Measurements from ENCODE around the gene GALNTL6. TPM values are rescaled to one million over a fixed set of nuclear protein-coding genes. Genes with fewer than 3 reads are reported as not detected.

The GALNTL6 gene
- total and polyA plus RNA-seq, 9 of the 15 experiments (the other 6 are each of a cell fraction or from before 2014, with no cell fraction given), result 0.18 to 0.50 (median 0.29) TPM

GRCh38 chr4:172287117-172287516 lies 473.9 kb downstream of the GALNTL6 start:
- Histone ChIP-seq H3K9me3 (replicated peaks; ENCODE audit: control insufficient read depth, insufficient read depth, low read depth, low read length) (no peaks in the 10 kb centered on the region), H3K9me1 (ENCODE audit: control insufficient read depth, insufficient read depth, low read length) (no peaks in the 10 kb centered on the region), H3K36me3 (ENCODE audit: control insufficient read depth, insufficient read depth, low read length) (no peaks in the 10 kb centered on the region), H4K20me1 (replicated peaks; ENCODE audit: control insufficient read depth, insufficient read depth, low read length) (no peaks in the 10 kb centered on the region), H3K27ac (ENCODE audit: extremely low read depth, low read depth, low read length) (no peak overlapping the region), H3K4me2 (ENCODE audit: insufficient read depth, low read length) (no peak overlapping the region), H3K27me3 (ENCODE audit: control insufficient read depth in 2 of 2, insufficient read depth in 2 of 2, low read length in 2 of 2) (no peaks in the 10 kb centered on the region), H3K4me3 (no peak overlapping the region), H2AFZ (ENCODE audit: low read depth, low read length) (no peak overlapping the region), H3K4me1 (replicated peaks in 1 of 2; ENCODE audit: control insufficient read depth in 2 of 2, insufficient read depth in 2 of 2, low read length in 2 of 2) (no peaks in the 10 kb centered on the region), H3K9ac (ENCODE audit: insufficient read depth in 1 of 2, low read depth in 2 of 2, low read length in 2 of 2) (no peak overlapping the region), H3K79me2 (ENCODE audit: control insufficient read depth, insufficient read depth, low read length) (no peaks in the 10 kb centered on the region)
- no peak for DNase-seq (ENCODE audit: extremely low read depth in 1 of 4, low spot score in 3 of 4)
- no TSS peak for BruUV-seq (replicated peaks)
- TF ChIP-seq DMBX1 (CRISPR knock-in tag; IDR thresholded peaks at IDR 0.05; ENCODE audit: borderline replicate concordance) (no peak), CBX5 (IDR thresholded peaks at IDR 0.05; ENCODE audit: borderline replicate concordance, low read depth) (no peak), RBBP5 (IDR thresholded peaks at IDR 0.05; ENCODE audit: borderline replicate concordance, insufficient read depth, low read length, poor library complexity, severe bottlenecking) (no peak), MITF (IDR thresholded peaks at IDR 0.05) (no peak), GABPA (tag; conservative IDR thresholded peaks at IDR 0.05; ENCODE audit: low read depth) (no peak), BRCA1 (IDR thresholded peaks at IDR 0.05) (no peak), BRCA1 (CRISPR knock-in tag; IDR thresholded peaks at IDR 0.05) (no peak), ZKSCAN3 (CRISPR knock-in tag; IDR thresholded peaks at IDR 0.05) (no peak), CSDE1 (IDR thresholded peaks at IDR 0.05) (no peak), BRF1 (IDR thresholded peaks at IDR 0.05; ENCODE audit: borderline replicate concordance, extremely low read depth, insufficient read length) (no peak), ZNF449 (CRISPR knock-in tag; IDR thresholded peaks at IDR 0.05) (no peak), NFRKB (IDR thresholded peaks at IDR 0.05; ENCODE audit: low read depth) (no peak), MED1 (CRISPR knock-in tag; IDR thresholded peaks at IDR 0.05; ENCODE audit: borderline replicate concordance) (no peak), SFPQ (IDR thresholded peaks at IDR 0.05; ENCODE audit: low read depth, low read length) (no peak), IFI16 (CRISPR knock-in tag; IDR thresholded peaks at IDR 0.05) (no peak)
- CTCF ChIA-PET (ENCODE audit: low intra/inter-chr PET ratio), result no interaction called here
- no peak for FAIRE-seq
- intact Hi-C loops (cut with micrococcal nuclease), result no loop called here
- no peak for ATAC-seq
- POLR2A ChIA-PET, result no interaction called here
- in situ Hi-C loops (cut with MboI), result no loop called here

All from K562 (cell line).